Osteoblast (primary cell): ENCODE measurements around the gene STRC. TPM values are rescaled to one million over a fixed set of nuclear protein-coding genes. Genes with fewer than 3 reads are reported as not detected.
"Not testable (repeated sequence)": the region's sequence is repeated elsewhere in the genome, so short reads cannot be mapped to it uniquely, and the experiment has no call there.

Source experiments
- DNase-seq: peaks from one replicate; pipeline ENCODE4 v3.0.0; 2011; ENCODE audit warnings: low spot score, mixed read lengths; ENCODE audit not compliant: insufficient read length; ENCODE audit errors: missing footprints
- H2AFZ ChIP-seq: 2 replicates; pipeline ENCODE4 v1.6.0; 2011; ENCODE audit warnings: mild to moderate bottlenecking, low read length
- H3K27ac ChIP-seq: 2 replicates; pipeline ENCODE4 v1.5.1; 2011; ENCODE audit warnings: mild to moderate bottlenecking, low read depth, low read length, moderate library complexity
- H3K27me3 ChIP-seq: 2 replicates; pipeline ENCODE4 v1.6.0; 2012; ENCODE audit warnings: mild to moderate bottlenecking, control low read depth, inconsistent platforms, low read length, moderate library complexity; ENCODE audit not compliant: insufficient read depth
- H3K36me3 ChIP-seq: 2 replicates; pipeline ENCODE4 v1.5.1; 2011; ENCODE audit warnings: mild to moderate bottlenecking, low read length, control low read depth, moderate library complexity; ENCODE audit not compliant: insufficient read depth
- H3K4me1 ChIP-seq: 2 replicates; pipeline ENCODE4 v1.5.1; 2011; ENCODE audit warnings: mild to moderate bottlenecking, low read length, control low read depth, moderate library complexity; ENCODE audit not compliant: insufficient read depth
- H3K4me2 ChIP-seq: 2 replicates; pipeline ENCODE4 v1.6.0; 2011; ENCODE audit warnings: mild to moderate bottlenecking, low read length; ENCODE audit not compliant: insufficient read depth
- H3K4me3 ChIP-seq: fragments of 200-600 bp; sonication (generic); 3 replicates; pipeline ENCODE4 v1.5.1; 2012; ENCODE audit warnings: mild to moderate bottlenecking, low read length, inconsistent platforms; ENCODE audit not compliant: insufficient read depth
- H3K79me2 ChIP-seq: 2 replicates; pipeline ENCODE4 v1.6.0; 2012; ENCODE audit warnings: mild to moderate bottlenecking, low read length, control low read depth, inconsistent platforms; ENCODE audit not compliant: insufficient read depth
- H3K9me3 ChIP-seq: 2 replicates; pipeline ENCODE4 v1.5.1; 2011; ENCODE audit warnings: low read depth, low read length, control low read depth
- H4K20me1 ChIP-seq: 2 replicates; pipeline ENCODE4 v1.6.0; 2012; ENCODE audit warnings: mild to moderate bottlenecking, low read length, control low read depth; ENCODE audit not compliant: insufficient read depth
- total RNA-seq: library from RNA; depleted of rRNA; stranded (reverse); fragments of >200 nt; gene quantifications from 2 replicates; pipeline ENCODE4 v1.2.3, GENCODE V29; 2012

The STRC gene
- under 0.01 TPM in 2 replicates for total RNA-seq

DNA sequence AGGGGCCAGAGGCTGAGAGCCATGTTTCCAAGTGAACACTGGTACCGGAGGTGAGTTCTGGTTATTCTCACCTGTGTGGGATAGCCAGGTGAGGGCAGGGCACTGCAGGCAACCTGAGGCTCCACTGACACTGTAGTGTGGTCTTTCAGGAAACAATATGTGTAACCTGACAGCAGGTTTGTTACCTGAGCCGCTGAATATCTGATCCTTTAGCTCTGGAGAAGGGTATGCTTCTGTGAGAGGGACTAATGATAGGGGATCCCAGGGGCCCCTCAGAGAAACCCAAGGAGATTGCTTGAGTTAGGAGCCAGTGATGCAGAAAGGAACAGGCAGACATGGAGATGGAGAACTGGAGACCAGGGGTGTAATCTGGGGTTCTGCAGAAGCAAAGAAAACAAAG is at the start of gene STRC:
STRC (minus strand) TSS at position 101 of the 400 bp plus-strand sequence; CDS start at position 23, 78 bp downstream.
- H3K4me2 ChIP-seq, H3K4me3 ChIP-seq, H3K36me3 ChIP-seq, H3K79me2 ChIP-seq, H3K27me3 ChIP-seq, H3K9me3 ChIP-seq, DNase-seq, H4K20me1 ChIP-seq, H3K4me1 ChIP-seq, H2AFZ ChIP-seq, H3K27ac ChIP-seq: not testable (repeated sequence)

DNA sequence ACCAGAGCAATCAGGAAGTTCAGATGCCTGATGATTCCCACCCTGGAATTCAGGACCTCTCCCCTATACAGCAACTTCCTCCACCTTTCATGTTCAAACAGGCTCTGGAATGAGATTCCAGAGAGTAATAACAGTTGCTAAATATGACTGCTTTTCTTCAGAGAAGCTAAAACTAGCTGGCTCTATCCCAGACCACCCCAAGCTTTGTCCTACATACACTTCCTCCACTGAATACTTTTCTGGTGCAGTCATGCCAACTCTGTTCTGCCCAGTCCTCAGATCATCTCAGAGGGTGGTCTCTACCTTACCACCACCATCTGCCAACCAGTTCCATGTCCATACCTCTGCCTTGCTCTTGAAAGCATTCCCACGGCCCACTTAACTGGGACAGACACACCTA is 47.6 kb upstream of the STRC start:
- H3K9me3 ChIP-seq, H3K27me3 ChIP-seq, H3K4me3 ChIP-seq, DNase-seq, H3K36me3 ChIP-seq, H3K4me1 ChIP-seq, H2AFZ ChIP-seq, H4K20me1 ChIP-seq, H3K79me2 ChIP-seq, H3K27ac ChIP-seq, H3K4me2 ChIP-seq: not testable (repeated sequence)

DNA sequence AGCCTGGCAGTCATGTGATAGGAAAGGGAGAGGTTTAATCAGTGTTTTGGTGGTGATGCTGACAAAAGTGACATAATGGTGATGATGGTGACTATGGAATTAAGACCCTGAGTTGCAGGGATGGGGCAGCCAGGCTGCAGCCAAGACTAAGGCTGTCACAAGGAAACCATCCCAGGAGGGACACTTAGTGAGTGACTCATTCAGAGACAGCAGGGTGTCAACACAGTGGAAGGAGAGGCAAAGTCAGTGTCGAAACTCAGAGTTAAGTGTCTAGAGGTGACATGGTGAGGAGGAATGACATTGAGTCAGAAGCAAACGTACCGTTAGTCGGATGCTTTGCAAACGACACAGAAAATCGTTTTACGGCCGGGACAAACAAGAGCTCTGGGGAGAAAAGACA is 44.7 kb upstream of the STRC start:
- H3K4me2 ChIP-seq, H2AFZ ChIP-seq, H4K20me1 ChIP-seq, H3K9me3 ChIP-seq, H3K79me2 ChIP-seq, H3K27me3 ChIP-seq, H3K27ac ChIP-seq, H3K4me3 ChIP-seq, H3K4me1 ChIP-seq, H3K36me3 ChIP-seq, DNase-seq: not testable (repeated sequence)

DNA sequence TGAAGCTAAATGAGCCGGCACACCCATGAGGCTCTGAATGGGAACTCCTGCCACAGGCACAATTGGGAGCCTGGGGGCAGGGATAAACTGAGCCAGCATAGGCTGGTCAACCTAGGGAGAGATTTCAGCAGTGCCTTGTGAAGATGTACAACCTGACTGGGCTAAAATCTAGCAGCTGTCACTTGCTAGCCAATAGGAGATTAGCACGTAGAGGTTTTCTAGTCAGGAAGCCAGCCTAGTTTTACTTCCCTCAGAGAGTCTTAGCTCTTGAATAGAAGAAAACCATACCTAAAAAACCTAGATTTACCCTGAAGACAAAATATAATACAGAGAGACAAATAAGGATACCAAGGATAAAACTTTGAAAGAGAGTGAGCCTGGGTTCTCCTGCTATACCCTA is 43.7 kb upstream of the STRC start:
- H3K4me2 ChIP-seq, H3K27me3 ChIP-seq, H3K27ac ChIP-seq, H4K20me1 ChIP-seq, DNase-seq, H3K36me3 ChIP-seq, H3K9me3 ChIP-seq, H3K4me3 ChIP-seq, H3K79me2 ChIP-seq, H2AFZ ChIP-seq, H3K4me1 ChIP-seq: not testable (repeated sequence)

DNA sequence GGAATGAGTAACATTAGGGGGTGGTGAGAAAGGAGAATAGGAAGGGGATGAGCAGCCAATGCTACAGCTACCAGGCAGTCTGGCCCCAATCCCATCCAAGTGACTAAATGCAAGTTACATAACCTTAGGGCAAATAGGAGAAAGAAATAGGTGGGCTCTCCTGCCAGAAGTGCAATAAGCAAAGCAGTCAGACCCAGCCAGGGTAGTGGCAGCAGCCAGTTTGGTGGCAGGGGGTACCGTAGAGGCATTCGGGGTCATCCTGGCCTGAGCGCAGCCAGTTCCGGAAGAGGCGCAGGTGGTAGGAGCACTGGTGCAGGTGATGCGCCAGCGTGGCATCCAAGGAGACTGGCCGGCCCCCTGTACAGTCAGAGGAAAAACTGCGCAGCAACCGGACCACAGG is 41.1 kb upstream of the STRC start:
- H3K79me2 ChIP-seq, H3K9me3 ChIP-seq, H3K36me3 ChIP-seq, DNase-seq, H2AFZ ChIP-seq, H3K27ac ChIP-seq, H3K27me3 ChIP-seq, H4K20me1 ChIP-seq, H3K4me3 ChIP-seq, H3K4me1 ChIP-seq, H3K4me2 ChIP-seq: not testable (repeated sequence)

DNA sequence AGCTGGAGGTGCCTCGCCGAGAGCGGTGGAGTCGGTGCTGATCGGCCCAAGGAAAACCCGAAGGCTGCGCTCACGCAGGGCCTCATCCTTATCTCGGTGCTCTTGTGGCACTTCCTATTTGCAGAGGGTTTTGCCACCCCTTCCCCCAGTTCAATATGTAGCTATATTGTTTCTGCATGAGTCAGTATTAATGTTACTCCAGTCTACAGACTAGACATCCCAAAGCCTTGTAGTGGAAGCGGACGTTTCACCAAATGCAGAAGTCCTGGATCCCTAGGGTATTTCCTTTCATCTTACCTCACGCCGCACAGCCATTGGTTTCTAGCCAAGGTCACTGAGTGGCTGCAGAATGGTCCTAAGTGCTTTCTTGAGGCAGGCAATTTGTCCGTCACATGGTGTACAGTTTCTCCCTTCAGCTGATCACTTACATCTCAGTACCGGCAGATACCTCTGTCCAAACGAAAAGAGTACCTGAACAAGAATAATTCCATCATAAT is 30.9 kb upstream of the STRC start:
- H3K27ac ChIP-seq, H3K9me3 ChIP-seq, H3K79me2 ChIP-seq, H3K27me3 ChIP-seq, H3K4me3 ChIP-seq, H2AFZ ChIP-seq, H4K20me1 ChIP-seq, DNase-seq, H3K4me2 ChIP-seq, H3K4me1 ChIP-seq, H3K36me3 ChIP-seq: not testable (repeated sequence)
